ENCODE data around the gene ITCH. TPM values are rescaled to one million over a fixed set of nuclear protein-coding genes. Genes with fewer than 3 reads are reported as not detected.

The ITCH gene
- total and polyA plus RNA-seq, 2 experiments from 2014 or later: 22.1 to 61.2 TPM

GRCh38 chr20:34443546-34443945 is 80.5 kb downstream of the ITCH start:
- no peak overlapping the region for H3K4me3 ChIP-seq

DNA sequence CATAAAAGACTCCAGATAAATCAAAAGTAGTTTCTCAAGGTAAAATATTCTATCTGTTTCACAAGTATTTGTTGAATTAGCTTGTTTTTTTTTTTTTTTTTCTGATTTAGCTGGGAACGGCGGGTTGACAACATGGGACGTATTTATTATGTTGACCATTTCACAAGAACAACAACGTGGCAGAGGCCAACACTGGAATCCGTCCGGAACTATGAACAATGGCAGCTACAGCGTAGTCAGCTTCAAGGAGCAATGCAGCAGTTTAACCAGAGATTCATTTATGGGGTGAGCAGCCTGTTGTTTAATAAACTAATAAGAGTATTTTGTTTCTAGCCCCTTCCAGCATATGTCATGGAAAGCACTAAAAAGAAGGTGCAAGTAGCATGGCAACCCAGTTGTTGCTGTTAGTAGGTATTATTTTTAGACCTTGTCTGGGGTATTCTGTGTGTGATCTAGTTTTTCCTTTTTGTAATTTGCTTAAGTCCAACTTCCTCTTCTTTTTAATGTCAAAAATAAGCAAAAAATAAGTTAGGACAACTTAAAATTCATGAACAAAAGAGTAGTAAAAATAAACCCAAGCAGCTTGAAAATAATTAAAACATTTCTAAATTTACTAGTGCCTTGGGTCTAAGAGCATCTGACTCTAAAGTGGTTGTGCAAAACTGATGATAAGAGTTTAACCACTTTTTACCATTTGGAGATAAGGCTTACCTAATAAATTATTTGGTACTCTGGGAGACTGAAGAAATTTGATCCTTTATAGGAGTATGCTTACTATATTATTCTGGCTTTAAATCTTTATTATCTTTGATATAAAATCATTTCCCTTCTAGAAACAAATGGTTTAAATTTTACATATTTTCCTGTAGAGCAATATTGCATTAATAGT is 82.3 kb downstream of the ITCH start:
- no peaks in the 10 kb centered on the region for H3K9me3 ChIP-seq (ENCODE audit: low read depth)
- H3K4me2 ChIP-seq: no peak overlapping the region
- H3K4me3 ChIP-seq: no peak overlapping the region
- H3K79me2 ChIP-seq: peaks cover 7% of the 10 kb centered on the region
- TF ChIP-seq, protein P1, sequence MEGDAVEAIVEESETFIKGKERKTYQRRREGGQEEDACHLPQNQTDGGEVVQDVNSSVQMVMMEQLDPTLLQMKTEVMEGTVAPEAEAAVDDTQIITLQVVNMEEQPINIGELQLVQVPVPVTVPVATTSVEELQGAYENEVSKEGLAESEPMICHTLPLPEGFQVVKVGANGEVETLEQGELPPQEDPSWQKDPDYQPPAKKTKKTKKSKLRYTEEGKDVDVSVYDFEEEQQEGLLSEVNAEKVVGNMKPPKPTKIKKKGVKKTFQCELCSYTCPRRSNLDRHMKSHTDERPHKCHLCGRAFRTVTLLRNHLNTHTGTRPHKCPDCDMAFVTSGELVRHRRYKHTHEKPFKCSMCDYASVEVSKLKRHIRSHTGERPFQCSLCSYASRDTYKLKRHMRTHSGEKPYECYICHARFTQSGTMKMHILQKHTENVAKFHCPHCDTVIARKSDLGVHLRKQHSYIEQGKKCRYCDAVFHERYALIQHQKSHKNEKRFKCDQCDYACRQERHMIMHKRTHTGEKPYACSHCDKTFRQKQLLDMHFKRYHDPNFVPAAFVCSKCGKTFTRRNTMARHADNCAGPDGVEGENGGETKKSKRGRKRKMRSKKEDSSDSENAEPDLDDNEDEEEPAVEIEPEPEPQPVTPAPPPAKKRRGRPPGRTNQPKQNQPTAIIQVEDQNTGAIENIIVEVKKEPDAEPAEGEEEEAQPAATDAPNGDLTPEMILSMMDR (IDR thresholded peaks at IDR 0.05; ENCODE audit: poor library complexity): no peak
- TF ChIP-seq EZH2phosphoT487 (IDR thresholded peaks at IDR 0.05; ENCODE audit: low read depth, severe bottlenecking, unreplicated experiment): no peak
- TF ChIP-seq EZH2 (IDR thresholded peaks at IDR 0.05; ENCODE audit: borderline replicate concordance): no peak
- no peak overlapping the region for H3K27ac ChIP-seq
- no peak overlapping the region for H2AFZ ChIP-seq
- H3K27me3 ChIP-seq: no peaks in the 10 kb centered on the region
- no peaks in the 10 kb centered on the region for H3K4me1 ChIP-seq (ENCODE audit: insufficient read depth)
- no peaks in the 10 kb centered on the region for H4K20me1 ChIP-seq (ENCODE audit: insufficient read depth, poor library complexity, severe bottlenecking)
- H3K36me3 ChIP-seq (replicated peaks; ENCODE audit: insufficient read depth, low read depth): no peaks in the 10 kb centered on the region
- 92% methylated on average over 7 of the region's 7 CpGs for WGBS (ENCODE audit: low lambda C conversion rate, missing lambda C conversion rate)
- no peaks in the 10 kb centered on the region for H3K9me2 ChIP-seq (replicated peaks; ENCODE audit: insufficient read depth)
- no peak for DNase-seq (ENCODE audit: low spot score)

More at GRCh38 chr20:34443546-34443945, 80.5 kb downstream of the ITCH start:
- peaks cover 7% of the 10 kb centered on the region for H3K79me2 ChIP-seq
- no peaks in the 10 kb centered on the region for H3K9me3 ChIP-seq (ENCODE audit: low read depth)
- no peaks in the 10 kb centered on the region for H3K9me2 ChIP-seq (replicated peaks; ENCODE audit: insufficient read depth)
- no peaks in the 10 kb centered on the region for H3K27me3 ChIP-seq
- no peaks in the 10 kb centered on the region for H3K36me3 ChIP-seq (replicated peaks; ENCODE audit: insufficient read depth, low read depth)
- peaks cover under 1% of the 10 kb centered on the region for H4K20me1 ChIP-seq (ENCODE audit: insufficient read depth, poor library complexity, severe bottlenecking)
- H2AFZ ChIP-seq: no peak overlapping the region
- no peaks in the 10 kb centered on the region for H3K4me1 ChIP-seq (ENCODE audit: insufficient read depth)
- H3K27ac ChIP-seq: no peak overlapping the region
- TF ChIP-seq EZH2 (IDR thresholded peaks at IDR 0.05; ENCODE audit: borderline replicate concordance): no peak
- TF ChIP-seq, protein P1 (IDR thresholded peaks at IDR 0.05; ENCODE audit: poor library complexity): no peak
- no peak for TF ChIP-seq EZH2phosphoT487 (IDR thresholded peaks at IDR 0.05; ENCODE audit: low read depth, severe bottlenecking, unreplicated experiment)
- no peak for DNase-seq (ENCODE audit: low spot score)
- H3K4me2 ChIP-seq: no peak overlapping the region
- WGBS (ENCODE audit: low lambda C conversion rate, missing lambda C conversion rate): 96% methylated on average over 3 of the region's 3 CpGs

- TF ChIP-seq EZH2phosphoT487 (IDR thresholded peaks at IDR 0.05; ENCODE audit: low read depth, severe bottlenecking, unreplicated experiment): no peak
- TF ChIP-seq EZH2 (IDR thresholded peaks at IDR 0.05; ENCODE audit: borderline replicate concordance): no peak
- TF ChIP-seq, protein P1 (IDR thresholded peaks at IDR 0.05; ENCODE audit: poor library complexity): no peak
- no peaks in the 10 kb centered on the region for H3K9me3 ChIP-seq (ENCODE audit: low read depth)
- no peaks in the 10 kb centered on the region for H3K36me3 ChIP-seq (replicated peaks; ENCODE audit: insufficient read depth, low read depth)
- 74% methylated on average over 1 of the region's 1 CpG for WGBS (ENCODE audit: low lambda C conversion rate, missing lambda C conversion rate)
- H3K4me1 ChIP-seq (ENCODE audit: insufficient read depth): no peaks in the 10 kb centered on the region
- H3K4me2 ChIP-seq: no peak overlapping the region
- no peak overlapping the region for H3K27ac ChIP-seq
- H2AFZ ChIP-seq: no peak overlapping the region
- H3K4me3 ChIP-seq: no peak overlapping the region
- H4K20me1 ChIP-seq (ENCODE audit: insufficient read depth, poor library complexity, severe bottlenecking): no peaks in the 10 kb centered on the region
- H3K27me3 ChIP-seq: no peaks in the 10 kb centered on the region
- no peaks in the 10 kb centered on the region for H3K9me2 ChIP-seq (replicated peaks; ENCODE audit: insufficient read depth)
- peaks cover 7% of the 10 kb centered on the region for H3K79me2 ChIP-seq
- no peak for DNase-seq (ENCODE audit: low spot score)
Observed at GRCh38 chr20:34448517-34448916, 85.4 kb downstream of the ITCH start.
